Uterus (tissue), 2 donors: ENCODE measurements around the gene KRTAP5-3.

Source experiments
- CTCF ChIP-seq, 4 experiments: fragments of 200-600 bp in 2 of 4; fragments of 450-650 bp in 2 of 4; sonication (generic) in 2 of 4; IDR thresholded peaks; one replicate each; pipeline ENCODE4 v1.5.1; 2016 to 2019; ENCODE audit warnings: antibody characterized with exemption in 4 of 4, mild to moderate bottlenecking in 2 of 4, moderate library complexity in 1 of 4
- POLR2A ChIP-seq, 2 donors: fragments of 450-650 bp; IDR thresholded peaks; one replicate each; pipeline ENCODE4 v1.6.1; 2016; ENCODE audit warnings: antibody characterized with exemption in 2 of 2, mild to moderate bottlenecking in 1 of 2, moderate library complexity in 1 of 2

- TF ChIP-seq CTCF (IDR thresholded peaks at IDR 0.05) (no peak), POLR2A (IDR thresholded peaks at IDR 0.05) (no peak)
Observed at GRCh38 chr11:1574933-1575242, 33.4 kb downstream of the KRTAP5-3 start.
